ENCODE results near the gene DCUN1D3.

GRCh38 chr16:20814784-20815183 lies 85.4 kb downstream of the DCUN1D3 start:
- TF ChIP-seq CTCF (conservative IDR thresholded peaks at IDR 0.05) (no peak), EZH2 (IDR thresholded peaks at IDR 0.05; ENCODE audit: low read depth) (no peak)
